SK-N-SH treated with all-trans-retinoic acid at 6 μM for 48 hours (cell line): ENCODE data around the gene ZNF710.

Source experiments
- ATAC-seq: fragments of 200-7000 bp; cut with Tn5 transposase; 3 replicates; pipeline ENCODE4 v1.9.1; 2020; ENCODE audit warnings: mild to moderate bottlenecking, moderate library complexity
- ARNTL ChIP-seq: fragments of 450-650 bp; formaldehyde crosslinking; IDR thresholded peaks from 2 replicates; pipeline ENCODE4 v1.5.0; 2020; ENCODE audit warnings: low read depth, mild to moderate bottlenecking, moderate library complexity, borderline replicate concordance
- BACH2 ChIP-seq: fragments of 250-450 bp; sonication (Bioruptor Pico); IDR thresholded peaks from 2 replicates; pipeline ENCODE4 v1.9.0; 2021; ENCODE audit warnings: mild to moderate bottlenecking, borderline replicate concordance
- CSDC2 ChIP-seq: fragments of 250-450 bp; sonication (Bioruptor Pico); IDR thresholded peaks from 2 replicates; pipeline ENCODE4 v1.5.0; 2020; ENCODE audit warnings: mild to moderate bottlenecking, moderate library complexity
- ESRRG ChIP-seq: fragments of 250-450 bp; sonication (Bioruptor Pico); IDR thresholded peaks from 2 replicates; pipeline ENCODE4 v1.6.1; 2021; ENCODE audit warnings: mild to moderate bottlenecking
- GLIS3 ChIP-seq: fragments of 250-450 bp; sonication (Bioruptor Pico); IDR thresholded peaks from 2 replicates; pipeline ENCODE4 v1.5.0; 2020; ENCODE audit warnings: mild to moderate bottlenecking, moderate library complexity
- ISL1 ChIP-seq: fragments of 250-450 bp; sonication (Bioruptor Pico); IDR thresholded peaks from 2 replicates; pipeline ENCODE4 v2.1.2; 2022; ENCODE audit warnings: mild to moderate bottlenecking, moderate library complexity
- OSR1 ChIP-seq: fragments of 250-450 bp; sonication (Bioruptor Pico); IDR thresholded peaks from 2 replicates; pipeline ENCODE4 v1.8.0; 2022; ENCODE audit warnings: moderate library complexity, mild to moderate bottlenecking, inconsistent platforms
- PATZ1 ChIP-seq: fragments of 250-450 bp; sonication (Bioruptor Pico); IDR thresholded peaks from 2 replicates; pipeline ENCODE4 v1.8.0; 2020; ENCODE audit warnings: mild to moderate bottlenecking, moderate library complexity, borderline replicate concordance
- POU6F1 ChIP-seq: fragments of 250-450 bp; sonication (Bioruptor Pico); IDR thresholded peaks from 2 replicates; pipeline ENCODE4 v1.8.0; 2021; ENCODE audit warnings: low read depth, mild to moderate bottlenecking, moderate library complexity, borderline replicate concordance
- PPARA ChIP-seq: fragments of 250-450 bp; sonication (Bioruptor Pico); IDR thresholded peaks from 2 replicates; pipeline ENCODE4 v1.5.0; 2020; ENCODE audit warnings: mild to moderate bottlenecking, borderline replicate concordance
- SNAI2 ChIP-seq: fragments of 250-450 bp; sonication (Bioruptor Pico); IDR thresholded peaks from 2 replicates; pipeline ENCODE4 v1.5.0; 2020; ENCODE audit warnings: mild to moderate bottlenecking, moderate library complexity
- TOX ChIP-seq: fragments of 250-450 bp; sonication (Bioruptor Pico); IDR thresholded peaks from 2 replicates; pipeline ENCODE4 v1.8.0; 2021; ENCODE audit warnings: mild to moderate bottlenecking, moderate library complexity, borderline replicate concordance
- TSHZ2 ChIP-seq: fragments of 250-450 bp; sonication (Bioruptor Pico); IDR thresholded peaks from 2 replicates; pipeline ENCODE4 v1.5.0; 2020; ENCODE audit warnings: mild to moderate bottlenecking, moderate library complexity
- ZC3H10 ChIP-seq: fragments of 250-450 bp; sonication (Bioruptor Pico); IDR thresholded peaks from 2 replicates; pipeline ENCODE4 v1.5.1; 2021; ENCODE audit warnings: mild to moderate bottlenecking, moderate library complexity
- ZFP3 ChIP-seq: fragments of 250-450 bp; sonication (Bioruptor Pico); IDR thresholded peaks from 2 replicates; pipeline ENCODE4 v1.5.0; 2020; ENCODE audit warnings: mild to moderate bottlenecking, moderate library complexity
- ZFP30 ChIP-seq: fragments of 450-650 bp; formaldehyde crosslinking; IDR thresholded peaks from 2 replicates; pipeline ENCODE4 v1.5.0; 2022; ENCODE audit warnings: mild to moderate bottlenecking, moderate library complexity
- ZNF565 ChIP-seq: fragments of 450-650 bp; formaldehyde crosslinking; conservative IDR thresholded peaks from 2 replicates; pipeline ENCODE4 v1.5.0; 2020; ENCODE audit warnings: low read depth, mild to moderate bottlenecking, moderate library complexity
- ZNF70 ChIP-seq: fragments of 450-650 bp; formaldehyde crosslinking; IDR thresholded peaks from 2 replicates; pipeline ENCODE4 v1.5.0; 2020; ENCODE audit warnings: mild to moderate bottlenecking, moderate library complexity
- ZNF8 ChIP-seq: fragments of 450-650 bp; formaldehyde crosslinking; IDR thresholded peaks from 2 replicates; pipeline ENCODE4 v1.5.0; 2020; ENCODE audit warnings: mild to moderate bottlenecking, moderate library complexity
- TF ChIP-seq, protein P1 (sequence below): fragments of 250-450 bp; sonication (Bioruptor Pico); IDR thresholded peaks from 2 replicates; pipeline ENCODE4 v1.5.1; 2021; ENCODE audit warnings: mild to moderate bottlenecking, moderate library complexity
- TF ChIP-seq, protein P2 (sequence below): fragments of 250-450 bp; sonication (Bioruptor Pico); IDR thresholded peaks from 2 replicates; pipeline ENCODE4 v1.5.1; 2020; ENCODE audit warnings: low read depth, mild to moderate bottlenecking, moderate library complexity

The ZNF710 gene

GRCh38 chr15:89985111-89985510 lies 16.0 kb upstream of the ZNF710 start:
- TF ChIP-seq ESRRG (CRISPR knock-in tag) = no peak
- TF ChIP-seq ZNF8 (CRISPR knock-in tag) = no peak
- no peak for TF ChIP-seq BACH2 (CRISPR knock-in tag)
- no peak for TF ChIP-seq ARNTL (CRISPR knock-in tag)
- TF ChIP-seq GLIS3 (CRISPR knock-in tag) = no peak
- no peak for TF ChIP-seq PATZ1 (CRISPR knock-in tag)
- no peak for TF ChIP-seq ZC3H10
- TF ChIP-seq OSR1 (CRISPR knock-in tag) = no peak
- TF ChIP-seq ZNF70 = no peak
- no peak for TF ChIP-seq ZFP30 (CRISPR knock-in tag)
- no peak for TF ChIP-seq CSDC2 (CRISPR knock-in tag)
- TF ChIP-seq, protein P1, sequence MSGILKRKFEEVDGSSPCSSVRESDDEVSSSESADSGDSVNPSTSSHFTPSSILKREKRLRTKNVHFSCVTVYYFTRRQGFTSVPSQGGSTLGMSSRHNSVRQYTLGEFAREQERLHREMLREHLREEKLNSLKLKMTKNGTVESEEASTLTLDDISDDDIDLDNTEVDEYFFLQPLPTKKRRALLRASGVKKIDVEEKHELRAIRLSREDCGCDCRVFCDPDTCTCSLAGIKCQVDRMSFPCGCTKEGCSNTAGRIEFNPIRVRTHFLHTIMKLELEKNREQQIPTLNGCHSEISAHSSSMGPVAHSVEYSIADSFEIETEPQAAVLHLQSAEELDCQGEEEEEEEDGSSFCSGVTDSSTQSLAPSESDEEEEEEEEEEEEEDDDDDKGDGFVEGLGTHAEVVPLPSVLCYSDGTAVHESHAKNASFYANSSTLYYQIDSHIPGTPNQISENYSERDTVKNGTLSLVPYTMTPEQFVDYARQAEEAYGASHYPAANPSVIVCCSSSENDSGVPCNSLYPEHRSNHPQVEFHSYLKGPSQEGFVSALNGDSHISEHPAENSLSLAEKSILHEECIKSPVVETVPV (CRISPR knock-in tag) = no peak
- TF ChIP-seq ZNF565 (CRISPR knock-in tag) = no peak
- TF ChIP-seq ZFP3 (CRISPR knock-in tag) = no peak
- ATAC-seq = no peak

GRCh38 chr15:89991312-89991711 lies 9.8 kb upstream of the ZNF710 start:
- ATAC-seq = no peak
- no peak for TF ChIP-seq SNAI2 (CRISPR knock-in tag)
- TF ChIP-seq ESRRG (CRISPR knock-in tag) = no peak
- no peak for TF ChIP-seq ZFP30 (CRISPR knock-in tag)
- TF ChIP-seq BACH2 (CRISPR knock-in tag) = no peak
- no peak for TF ChIP-seq PATZ1 (CRISPR knock-in tag)
- TF ChIP-seq POU6F1 (CRISPR knock-in tag) = no peak

DNA sequence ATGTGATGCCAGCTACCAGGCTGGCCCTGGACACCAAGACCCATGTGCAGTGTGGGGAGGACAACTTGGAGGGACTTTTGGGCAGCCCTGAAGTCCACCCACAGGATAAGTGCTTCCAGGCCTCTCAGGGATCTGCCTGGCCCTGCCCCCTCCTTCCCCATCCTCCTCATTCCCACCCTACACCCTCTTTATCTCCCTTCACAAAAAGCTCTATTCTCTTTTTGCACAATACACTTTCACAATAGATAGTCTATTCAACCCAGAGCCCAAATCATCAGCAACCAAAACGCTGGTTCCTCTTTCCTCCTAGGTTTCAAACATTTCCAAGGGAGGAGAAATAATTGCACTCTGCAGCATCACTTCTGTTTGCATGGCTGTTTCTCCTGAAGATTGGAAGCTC lies 7.8 kb upstream of the ZNF710 start:
- no peak for ATAC-seq
- TF ChIP-seq ISL1 (no peak), TSHZ2 (CRISPR knock-in tag) (no peak), TOX (CRISPR knock-in tag) (no peak), ZNF70 (no peak), BACH2 (CRISPR knock-in tag) (no peak), ZFP3 (CRISPR knock-in tag) (no peak), PATZ1 (CRISPR knock-in tag) (no peak), ZFP30 (CRISPR knock-in tag) (no peak), PPARA (CRISPR knock-in tag) (no peak), POU6F1 (CRISPR knock-in tag) (no peak), ESRRG (CRISPR knock-in tag) (no peak)
- TF ChIP-seq, protein P2, sequence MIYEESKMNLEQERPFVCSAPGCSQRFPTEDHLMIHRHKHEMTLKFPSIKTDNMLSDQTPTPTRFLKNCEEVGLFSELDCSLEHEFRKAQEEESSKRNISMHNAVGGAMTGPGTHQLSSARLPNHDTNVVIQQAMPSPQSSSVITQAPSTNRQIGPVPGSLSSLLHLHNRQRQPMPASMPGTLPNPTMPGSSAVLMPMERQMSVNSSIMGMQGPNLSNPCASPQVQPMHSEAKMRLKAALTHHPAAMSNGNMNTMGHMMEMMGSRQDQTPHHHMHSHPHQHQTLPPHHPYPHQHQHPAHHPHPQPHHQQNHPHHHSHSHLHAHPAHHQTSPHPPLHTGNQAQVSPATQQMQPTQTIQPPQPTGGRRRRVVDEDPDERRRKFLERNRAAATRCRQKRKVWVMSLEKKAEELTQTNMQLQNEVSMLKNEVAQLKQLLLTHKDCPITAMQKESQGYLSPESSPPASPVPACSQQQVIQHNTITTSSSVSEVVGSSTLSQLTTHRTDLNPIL (CRISPR knock-in tag) = no peak
- TF ChIP-seq, protein P1 (CRISPR knock-in tag) = no peak
